ENCODE results near the gene SZT2. TPM values are rescaled to one million over a fixed set of nuclear protein-coding genes. Genes with fewer than 3 reads are reported as not detected.
A peak's percentile ranks its signal among the peaks of the same experiment; 100 is the strongest.
"Not testable (repeated sequence)": the region's sequence is repeated elsewhere in the genome, so short reads cannot be mapped to it uniquely, and the experiment has no call there.

The SZT2 gene
- total RNA-seq, 6 experiments from 2014 or later: 17.2 to 21.8 (median 21.3) TPM

GRCh38 chr1:43452789-43453441 is 63.2 kb downstream of the SZT2 start:
- no peak for TF ChIP-seq CTCF (IDR thresholded peaks at IDR 0.05)
- H3K36me3 Mint-ChIP-seq (ENCODE audit: low read depth): peaks cover 50% of the 10 kb centered on the region
- peaks cover 5% of the 10 kb centered on the region; the same call in 1 of the 2 replicates for H3K9me3 Mint-ChIP-seq
- peak overlapping the region; percentile 84 for H3K27ac Mint-ChIP-seq
- DNase-seq: peak; percentile 50
- peaks cover 15% of the 10 kb centered on the region for H3K27me3 Mint-ChIP-seq (ENCODE audit: insufficient read depth)
- H3K4me3 Mint-ChIP-seq: peak overlapping the region; percentile 84
- H3K4me1 Mint-ChIP-seq (ENCODE audit: low read depth): peaks cover 33% of the 10 kb centered on the region

- Mint-ChIP-seq H3K27me3 (ENCODE audit: insufficient read depth) (peaks cover 15% of the 10 kb centered on the region), H3K9me3 (peaks cover 5% of the 10 kb centered on the region; the same call in 1 of the 2 replicates), H3K4me3 (peak within 1 kb of the TSS; percentile 89), H3K36me3 (ENCODE audit: low read depth) (peaks cover 50% of the 10 kb centered on the region), H3K4me1 (ENCODE audit: low read depth) (peaks cover 33% of the 10 kb centered on the region), H3K27ac (peak within 1 kb of the TSS; percentile 84)
- TF ChIP-seq CTCF (IDR thresholded peaks at IDR 0.05): no peak
- peak; percentile 85 for DNase-seq
These were observed 64.0 kb downstream of the SZT2 start, which contains the start of gene HYI for GRCh38 chr1:43453442-43454269. Gene HYI (minus strand): TSS chr1:43453931. CDS start chr1:43453793, 138 bp downstream.

- Mint-ChIP-seq H3K36me3 (ENCODE audit: low read depth) (peaks cover 43% of the 10 kb centered on the region), H3K9me3 (peaks cover 5% of the 10 kb centered on the region; the same call in 1 of the 2 replicates)
These were observed 64.7 kb downstream of the SZT2 start for GRCh38 chr1:43454270-43455011.

GRCh38 chr1:43455213-43455889 is 65.7 kb downstream of the SZT2 start:
- Mint-ChIP-seq H3K9me3 (peaks cover 5% of the 10 kb centered on the region; the same call in 1 of the 2 replicates), H3K27me3 (ENCODE audit: insufficient read depth) (peaks cover 15% of the 10 kb centered on the region), H3K4me3 (no peak overlapping the region), H3K27ac (no peak overlapping the region), H3K4me1 (ENCODE audit: low read depth) (peaks cover 33% of the 10 kb centered on the region), H3K36me3 (ENCODE audit: low read depth) (peaks cover 38% of the 10 kb centered on the region)
- TF ChIP-seq CTCF (IDR thresholded peaks at IDR 0.05): no peak
- no peak for DNase-seq

More at GRCh38 chr1:43454270-43455011, 64.7 kb downstream of the SZT2 start:
- H3K4me3 Mint-ChIP-seq: peak overlapping the region; percentile 89
- TF ChIP-seq CTCF (IDR thresholded peaks at IDR 0.05): no peak
- H3K27ac Mint-ChIP-seq: peak overlapping the region; percentile 84
- DNase-seq: peak; percentile 68
- H3K27me3 Mint-ChIP-seq (ENCODE audit: insufficient read depth): peaks cover 15% of the 10 kb centered on the region
- peaks cover 33% of the 10 kb centered on the region for H3K4me1 Mint-ChIP-seq (ENCODE audit: low read depth)

GRCh38 chr1:43458379-43458778 is 68.7 kb downstream of the SZT2 start:
- H3K27ac Mint-ChIP-seq; H3K27me3 Mint-ChIP-seq (ENCODE audit: insufficient read depth); H3K9me3 Mint-ChIP-seq; DNase-seq; H3K4me3 Mint-ChIP-seq: not testable (repeated sequence)
- peaks cover 25% of the 10 kb centered on the region for H3K36me3 Mint-ChIP-seq (ENCODE audit: low read depth)
- peaks cover 19% of the 10 kb centered on the region for H3K4me1 Mint-ChIP-seq (ENCODE audit: low read depth)
